Measurements from ENCODE around the gene CCN6. TPM values are rescaled to one million over a fixed set of nuclear protein-coding genes. Genes with fewer than 3 reads are reported as not detected.
"Not testable (repeated sequence)": the region's sequence is repeated elsewhere in the genome, so short reads cannot be mapped to it uniquely, and the experiment has no call there.

The CCN6 gene
- total RNA-seq, 1 donor from 2014 or later: not detected

DNA sequence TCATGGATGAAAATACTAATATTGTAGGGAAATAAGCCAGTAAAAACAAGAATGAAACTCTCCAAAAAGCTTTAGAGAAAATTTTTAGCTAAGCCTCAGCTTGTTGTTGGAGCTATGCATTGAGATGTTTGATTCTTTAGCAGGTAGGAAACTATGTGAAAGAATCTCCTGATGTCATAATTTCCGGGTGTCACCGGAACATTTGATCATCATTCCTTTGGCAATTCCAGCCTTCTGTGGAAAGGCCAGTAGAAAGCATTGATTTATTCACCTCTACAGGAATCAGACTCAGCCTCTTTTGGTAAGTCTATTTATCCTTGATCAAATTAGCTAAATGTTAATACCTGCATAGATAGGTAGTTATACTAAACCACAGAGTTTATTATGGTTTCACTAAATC lies 43.0 kb downstream of the CCN6 start:
- DNase-seq (no peak), ATAC-seq (ENCODE audit: low read depth) (no peak)
- intact Hi-C loops (cut with micrococcal nuclease): no loop called here
- Mint-ChIP-seq H3K27ac (no peak overlapping the region), H3K27me3 (no peaks in the 10 kb centered on the region), H3K36me3 (ENCODE audit: low read depth) (peaks cover 2% of the 10 kb centered on the region), H3K9me3 (no peaks in the 10 kb centered on the region), H3K4me1 (no peaks in the 10 kb centered on the region), H3K4me3 (no peak overlapping the region)
- POLR2A ChIA-PET: no interaction called here
- CTCF ChIA-PET: no interaction called here
- TF ChIP-seq, protein P1, sequence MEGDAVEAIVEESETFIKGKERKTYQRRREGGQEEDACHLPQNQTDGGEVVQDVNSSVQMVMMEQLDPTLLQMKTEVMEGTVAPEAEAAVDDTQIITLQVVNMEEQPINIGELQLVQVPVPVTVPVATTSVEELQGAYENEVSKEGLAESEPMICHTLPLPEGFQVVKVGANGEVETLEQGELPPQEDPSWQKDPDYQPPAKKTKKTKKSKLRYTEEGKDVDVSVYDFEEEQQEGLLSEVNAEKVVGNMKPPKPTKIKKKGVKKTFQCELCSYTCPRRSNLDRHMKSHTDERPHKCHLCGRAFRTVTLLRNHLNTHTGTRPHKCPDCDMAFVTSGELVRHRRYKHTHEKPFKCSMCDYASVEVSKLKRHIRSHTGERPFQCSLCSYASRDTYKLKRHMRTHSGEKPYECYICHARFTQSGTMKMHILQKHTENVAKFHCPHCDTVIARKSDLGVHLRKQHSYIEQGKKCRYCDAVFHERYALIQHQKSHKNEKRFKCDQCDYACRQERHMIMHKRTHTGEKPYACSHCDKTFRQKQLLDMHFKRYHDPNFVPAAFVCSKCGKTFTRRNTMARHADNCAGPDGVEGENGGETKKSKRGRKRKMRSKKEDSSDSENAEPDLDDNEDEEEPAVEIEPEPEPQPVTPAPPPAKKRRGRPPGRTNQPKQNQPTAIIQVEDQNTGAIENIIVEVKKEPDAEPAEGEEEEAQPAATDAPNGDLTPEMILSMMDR (IDR thresholded peaks at IDR 0.05): no peak

DNA sequence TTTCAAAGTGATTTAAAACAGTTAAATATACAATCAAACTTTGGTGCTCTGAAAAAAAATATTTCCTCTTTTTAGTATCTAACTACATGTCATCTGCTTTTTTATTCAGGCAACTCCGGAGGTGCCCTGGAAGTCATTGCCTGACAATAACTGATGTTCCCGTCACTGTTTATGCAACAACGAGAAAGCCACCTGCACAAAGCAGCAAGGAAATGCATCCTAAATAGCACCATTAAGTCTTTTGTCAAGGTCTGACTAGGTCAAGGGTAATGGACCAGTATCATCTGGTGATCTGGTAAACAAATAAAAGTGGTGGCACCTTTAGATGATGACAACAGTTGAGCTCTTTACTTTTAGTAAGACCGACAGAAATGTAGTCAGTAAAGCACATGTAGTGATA lies 46.7 kb downstream of the CCN6 start:
- no peak for ATAC-seq (ENCODE audit: low read depth)
- CTCF ChIA-PET: no interaction called here
- no peak overlapping the region for H3K27ac Mint-ChIP-seq

GRCh38 chr6:112106026-112106425 lies 52.1 kb downstream of the CCN6 start:
- not testable (repeated sequence) for H3K4me1 Mint-ChIP-seq, H3K9me3 Mint-ChIP-seq

More for the DNA sequence above, 46.7 kb downstream of the CCN6 start:
- no peak for DNase-seq
- intact Hi-C loops (cut with micrococcal nuclease): no loop called here
- no peaks in the 10 kb centered on the region for H3K27me3 Mint-ChIP-seq
- POLR2A ChIA-PET: no interaction called here
- no peaks in the 10 kb centered on the region for H3K4me1 Mint-ChIP-seq
- TF ChIP-seq, protein P1 (IDR thresholded peaks at IDR 0.05): no peak
- H3K4me3 Mint-ChIP-seq: no peak overlapping the region
- peaks cover 7% of the 10 kb centered on the region for H3K9me3 Mint-ChIP-seq
- peaks cover 2% of the 10 kb centered on the region for H3K36me3 Mint-ChIP-seq (ENCODE audit: low read depth)

GRCh38 chr6:112106562-112106961 lies 52.7 kb downstream of the CCN6 start:
- H3K27me3 Mint-ChIP-seq: peaks cover 2% of the 10 kb centered on the region
- TF ChIP-seq, protein P1 (IDR thresholded peaks at IDR 0.05): no peak
- ChIA-PET CTCF (no interaction called here), POLR2A (no interaction called here)
- no peaks in the 10 kb centered on the region for H3K4me1 Mint-ChIP-seq
- no peak overlapping the region for H3K4me3 Mint-ChIP-seq
- no peak for DNase-seq
- no peaks in the 10 kb centered on the region for H3K36me3 Mint-ChIP-seq (ENCODE audit: low read depth)
- no peak overlapping the region for H3K27ac Mint-ChIP-seq
- ATAC-seq (ENCODE audit: low read depth): no peak
- H3K9me3 Mint-ChIP-seq: peaks cover 7% of the 10 kb centered on the region
- intact Hi-C loops (cut with micrococcal nuclease): no loop called here

More at GRCh38 chr6:112106026-112106425, 52.1 kb downstream of the CCN6 start:
- H3K27me3 Mint-ChIP-seq; H3K36me3 Mint-ChIP-seq (ENCODE audit: low read depth); ATAC-seq (ENCODE audit: low read depth); POLR2A ChIA-PET; DNase-seq; CTCF ChIA-PET; H3K4me3 Mint-ChIP-seq; H3K27ac Mint-ChIP-seq; intact Hi-C loops (cut with micrococcal nuclease): not testable (repeated sequence)

DNA sequence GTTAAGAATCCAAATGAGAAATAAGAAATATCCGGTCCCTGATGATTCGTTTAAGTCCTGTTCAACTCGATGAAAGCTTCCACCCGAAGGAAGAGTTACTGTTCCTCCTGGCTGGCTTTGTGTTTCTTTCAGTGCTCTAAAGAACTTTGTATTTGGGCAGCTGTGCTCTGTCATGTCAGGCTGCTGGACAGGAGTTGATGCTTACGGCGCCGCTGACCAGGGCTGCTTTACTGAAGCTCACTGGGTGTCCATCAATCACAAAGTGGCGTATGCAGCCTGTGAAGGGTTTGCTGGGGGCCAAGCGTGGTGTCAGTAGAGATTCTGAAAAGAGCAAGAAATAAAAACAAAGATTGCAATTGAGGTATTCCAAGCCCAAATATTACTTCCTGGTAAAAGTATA lies 55.4 kb downstream of the CCN6 start:
- ATAC-seq (ENCODE audit: low read depth): no peak
- DNase-seq: no peak
- intact Hi-C loops (cut with micrococcal nuclease): no loop called here
- peaks cover 10% of the 10 kb centered on the region for H3K27me3 Mint-ChIP-seq
- H3K36me3 Mint-ChIP-seq (ENCODE audit: low read depth): no peaks in the 10 kb centered on the region
- TF ChIP-seq, protein P1 (IDR thresholded peaks at IDR 0.05): no peak
- ChIA-PET POLR2A (no interaction called here), CTCF (no interaction called here)
- no peaks in the 10 kb centered on the region for H3K4me1 Mint-ChIP-seq
- H3K4me3 Mint-ChIP-seq: no peak overlapping the region
- H3K27ac Mint-ChIP-seq: no peak overlapping the region
- peaks cover 7% of the 10 kb centered on the region for H3K9me3 Mint-ChIP-seq

GRCh38 chr6:112113431-112113830 lies 59.5 kb downstream of the CCN6 start:
- Mint-ChIP-seq H3K4me1 (no peaks in the 10 kb centered on the region), H3K36me3 (ENCODE audit: low read depth) (no peaks in the 10 kb centered on the region), H3K27me3 (peaks cover 12% of the 10 kb centered on the region), H3K4me3 (no peak overlapping the region), H3K27ac (no peak overlapping the region), H3K9me3 (no peaks in the 10 kb centered on the region)
- ChIA-PET CTCF (no interaction called here), POLR2A (no interaction called here)
- intact Hi-C loops (cut with micrococcal nuclease): no loop called here
- DNase-seq (no peak), ATAC-seq (ENCODE audit: low read depth) (no peak)
- TF ChIP-seq, protein P1 (IDR thresholded peaks at IDR 0.05): no peak
